Skin of body (tissue), 2 donors: ENCODE results near the gene COMMD9. TPM values are rescaled to one million over a fixed set of nuclear protein-coding genes. Genes with fewer than 3 reads are reported as not detected.
A peak's percentile ranks its signal among the peaks of the same experiment; 100 is the strongest.
"Not testable (repeated sequence)": the region's sequence is repeated elsewhere in the genome, so short reads cannot be mapped to it uniquely, and the experiment has no call there.

Experiments used
- DNase-seq: peaks from one replicate; lab custom pipeline; 2025; lab: John Stamatoyannopoulos, UW
- total RNA-seq: library from RNA; depleted of rRNA; stranded (reverse); fragments of >200 nt; gene quantifications from one replicate; pipeline ENCODE4 v1.2.3, GENCODE V29; 2014

Gene COMMD9
- total RNA-seq: 22.3 TPM

- DNase-seq: peak; percentile 94
Observed at GRCh38 chr11:36289226-36289852, at the start of gene COMMD9. Gene COMMD9 (minus strand): TSS chr11:36289424. CDS start chr11:36289412, 12 bp downstream.

GRCh38 chr11:36333897-36334296 is 44.7 kb upstream of the COMMD9 start:
- DNase-seq: no peak

GRCh38 chr11:36333468-36333867 is 44.2 kb upstream of the COMMD9 start:
- no peak for DNase-seq

GRCh38 chr11:36330411-36330810 is 41.2 kb upstream of the COMMD9 start:
- no peak for DNase-seq

GRCh38 chr11:36328966-36329673 is 39.9 kb upstream of the COMMD9 start:
- DNase-seq: no peak

GRCh38 chr11:36326524-36327419 is 37.5 kb upstream of the COMMD9 start:
- no peak for DNase-seq

GRCh38 chr11:36325403-36325802 is 36.2 kb upstream of the COMMD9 start:
- not testable (repeated sequence) for DNase-seq

- not testable (repeated sequence) for DNase-seq
Observed at GRCh38 chr11:36324956-36325355, 35.7 kb upstream of the COMMD9 start.

GRCh38 chr11:36317992-36318391 is 28.8 kb upstream of the COMMD9 start:
- no peak for DNase-seq

GRCh38 chr11:36316049-36316448 is 26.8 kb upstream of the COMMD9 start:
- DNase-seq: no peak

- DNase-seq: no peak
Observed at GRCh38 chr11:36314434-36314767, 25.2 kb upstream of the COMMD9 start.

- DNase-seq: no peak
Observed at GRCh38 chr11:36313750-36314433, 24.7 kb upstream of the COMMD9 start.

GRCh38 chr11:36312611-36313472 is 23.6 kb upstream of the COMMD9 start:
- DNase-seq: peak; percentile 36

GRCh38 chr11:36311926-36312595 is 22.8 kb upstream of the COMMD9 start:
- DNase-seq: no peak

- no peak for DNase-seq
Observed at GRCh38 chr11:36309779-36310178, 20.6 kb upstream of the COMMD9 start.

GRCh38 chr11:36308577-36308976 is 19.4 kb upstream of the COMMD9 start:
- no peak for DNase-seq

GRCh38 chr11:36306888-36307287 is 17.7 kb upstream of the COMMD9 start:
- DNase-seq: peak; percentile 23

GRCh38 chr11:36305047-36305446 is 15.8 kb upstream of the COMMD9 start:
- no peak for DNase-seq

- DNase-seq: peak; percentile 51
Observed at GRCh38 chr11:36304351-36304750, 15.1 kb upstream of the COMMD9 start.

- DNase-seq: peak; percentile 19
Observed at GRCh38 chr11:36300650-36301049, 11.4 kb upstream of the COMMD9 start.
